Adipocyte (in vitro differentiated cells): ENCODE measurements around the gene MEMO1.
"Not testable (repeated sequence)": the region's sequence is repeated elsewhere in the genome, so short reads cannot be mapped to it uniquely, and the experiment has no call there.

Experiments
- DNase-seq: peaks from one replicate; pipeline ENCODE4 v3.0.0-alpha.2; 2015; ENCODE audit warnings: low read depth
- H3K27me3 ChIP-seq: replicated peaks from 2 replicates; pipeline ENCODE4 v1.7.0; 2013; ENCODE audit warnings: mild to moderate bottlenecking, low read length, moderate library complexity; ENCODE audit not compliant: control insufficient read depth, insufficient read depth
- H3K36me3 ChIP-seq: 2 replicates; pipeline ENCODE4 v1.7.0; 2013; ENCODE audit warnings: low read length, mild to moderate bottlenecking, moderate library complexity; ENCODE audit not compliant: control insufficient read depth, insufficient read depth, severe bottlenecking
- H3K4me1 ChIP-seq: 2 replicates; pipeline ENCODE4 v1.7.0; 2013; ENCODE audit warnings: mild to moderate bottlenecking, low read length, moderate library complexity; ENCODE audit not compliant: control insufficient read depth, insufficient read depth
- H3K4me3 ChIP-seq: 2 replicates; pipeline ENCODE4 v1.7.0; 2013; ENCODE audit warnings: mild to moderate bottlenecking, low read length, moderate library complexity
- H3K9ac ChIP-seq: 2 replicates; pipeline ENCODE4 v1.7.0; 2013; ENCODE audit warnings: mild to moderate bottlenecking, low read length, moderate library complexity
- H3K9me3 ChIP-seq: 2 replicates; pipeline ENCODE4 v1.7.0; 2013; ENCODE audit warnings: mild to moderate bottlenecking, low read length, moderate library complexity; ENCODE audit not compliant: control insufficient read depth

Gene MEMO1

DNA sequence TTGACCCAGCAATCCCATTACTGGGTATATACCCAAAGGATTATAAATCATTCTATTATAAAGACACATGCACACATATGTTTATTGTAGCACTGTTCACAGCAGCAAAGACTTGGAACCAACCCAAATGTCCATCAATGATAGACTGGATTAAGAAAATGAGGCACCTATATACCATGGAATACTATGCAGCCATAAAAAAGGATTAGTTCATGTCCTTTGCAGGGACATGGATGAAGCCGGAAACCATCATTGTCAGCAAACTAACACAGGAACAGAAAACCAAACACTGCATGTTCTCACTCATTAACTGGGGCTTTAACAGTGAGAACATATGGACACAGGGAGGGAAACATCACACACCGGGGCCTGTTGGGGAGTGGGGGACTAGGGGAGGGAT is 110.7 kb downstream of the MEMO1 start:
- not testable (repeated sequence) for H3K27me3 ChIP-seq, H3K9me3 ChIP-seq, H3K9ac ChIP-seq, H3K4me1 ChIP-seq, H3K4me3 ChIP-seq, DNase-seq
- peaks cover 19% of the 10 kb centered on the region for H3K36me3 ChIP-seq

- not testable (repeated sequence) for DNase-seq, H3K27me3 ChIP-seq, H3K4me1 ChIP-seq, H3K4me3 ChIP-seq, H3K9me3 ChIP-seq, H3K9ac ChIP-seq
- H3K36me3 ChIP-seq = peaks cover 19% of the 10 kb centered on the region
Observed at GRCh38 chr2:31898346-31898745, 112.5 kb downstream of the MEMO1 start.

DNA sequence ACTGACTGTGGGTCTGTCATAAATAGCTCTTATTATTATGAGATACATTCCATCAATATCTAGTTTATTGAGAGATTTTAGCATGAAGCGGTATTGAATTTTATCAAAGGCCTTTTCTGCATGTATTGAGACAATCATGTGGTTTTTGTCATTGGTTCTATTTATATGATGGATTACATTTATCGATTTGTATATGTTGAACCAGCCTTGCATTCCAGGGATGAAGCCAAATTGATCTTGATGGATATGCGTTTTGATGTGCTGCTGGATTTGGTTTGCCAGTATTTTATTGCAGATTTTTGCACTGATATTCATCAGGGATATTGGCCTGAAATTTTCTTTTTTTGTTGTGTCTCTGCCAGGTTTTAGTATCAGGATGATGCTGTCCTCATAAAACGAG is 113.5 kb downstream of the MEMO1 start:
- H3K27me3 ChIP-seq, H3K9ac ChIP-seq, H3K9me3 ChIP-seq, H3K4me3 ChIP-seq, H3K4me1 ChIP-seq, DNase-seq: not testable (repeated sequence)
- peaks cover 18% of the 10 kb centered on the region for H3K36me3 ChIP-seq

DNA sequence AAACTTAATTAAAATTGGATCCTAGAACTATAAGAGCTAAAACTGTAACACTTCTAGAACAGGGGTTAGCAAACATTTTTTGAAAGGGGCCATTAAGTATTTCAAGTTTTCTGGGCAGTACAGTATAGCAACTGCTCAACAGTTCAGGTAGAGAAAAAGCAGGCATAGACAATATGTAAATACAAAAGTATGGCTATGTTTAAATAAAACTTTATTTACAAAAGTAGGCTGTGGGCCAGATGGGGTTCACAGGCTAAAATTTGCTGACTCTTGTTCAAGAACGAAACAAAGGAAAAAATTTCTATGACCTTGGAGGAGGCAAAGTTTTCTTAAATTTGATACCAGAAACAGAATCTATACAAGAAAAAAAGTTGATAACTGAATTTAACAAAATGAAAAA is 114.5 kb downstream of the MEMO1 start:
- peaks cover 7% of the 10 kb centered on the region for H3K9me3 ChIP-seq
- H3K27me3 ChIP-seq = no peaks in the 10 kb centered on the region
- H3K4me3 ChIP-seq = no peak overlapping the region
- H3K36me3 ChIP-seq = peaks cover 16% of the 10 kb centered on the region
- H3K4me1 ChIP-seq = no peaks in the 10 kb centered on the region
- no peak for DNase-seq
- H3K9ac ChIP-seq = no peak overlapping the region

DNA sequence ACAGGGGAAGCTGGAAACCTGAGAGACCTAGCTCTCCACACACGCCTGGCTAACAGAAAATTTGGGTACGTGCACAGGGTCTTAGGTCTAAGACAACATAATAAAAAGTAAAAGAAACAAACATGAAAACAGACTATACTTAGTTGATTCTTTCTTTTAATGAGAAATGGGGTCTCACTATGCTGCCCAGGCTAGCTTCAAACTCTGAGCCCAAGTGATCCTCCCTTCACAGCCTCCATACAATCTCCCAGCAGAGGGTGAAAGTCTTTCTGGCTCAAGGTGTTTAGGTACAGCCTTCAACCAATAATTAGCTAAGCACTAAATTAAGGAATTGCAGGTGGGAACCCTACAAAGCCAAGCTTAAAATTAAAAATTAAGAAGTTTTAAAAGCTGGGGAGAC is 116.2 kb downstream of the MEMO1 start:
- no peaks in the 10 kb centered on the region for H3K27me3 ChIP-seq
- no peak overlapping the region for H3K4me3 ChIP-seq
- H3K9me3 ChIP-seq = peaks cover 7% of the 10 kb centered on the region
- H3K36me3 ChIP-seq = peaks cover 20% of the 10 kb centered on the region
- DNase-seq = no peak
- H3K4me1 ChIP-seq = no peaks in the 10 kb centered on the region
- no peak overlapping the region for H3K9ac ChIP-seq

DNA sequence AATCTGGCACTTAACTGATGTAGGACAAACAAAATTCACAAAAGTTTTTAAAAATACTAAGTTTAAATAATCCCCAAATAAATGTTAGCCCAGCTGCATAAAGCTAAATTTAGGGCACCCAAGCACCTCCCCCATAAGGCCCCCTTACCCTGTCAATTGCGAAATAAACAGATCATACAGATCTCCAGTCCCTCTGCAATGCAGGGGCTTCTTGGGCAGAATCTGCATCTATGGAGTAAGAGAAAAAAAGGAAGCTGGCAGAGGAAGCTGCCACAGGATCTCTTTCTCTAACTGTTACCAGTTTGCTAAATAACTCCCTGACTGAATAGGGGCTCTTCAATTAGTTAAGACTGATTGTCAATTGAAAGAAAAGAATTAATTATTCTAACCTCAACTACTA is 117.7 kb downstream of the MEMO1 start:
- Histone ChIP-seq H3K4me1 (no peaks in the 10 kb centered on the region), H3K9ac (no peak overlapping the region), H3K9me3 (peaks cover 7% of the 10 kb centered on the region), H3K4me3 (no peak overlapping the region), H3K27me3 (no peaks in the 10 kb centered on the region), H3K36me3 (peaks cover 13% of the 10 kb centered on the region)
- peak; percentile 23 for DNase-seq

GRCh38 chr2:31889044-31889443 is 121.8 kb downstream of the MEMO1 start:
- Histone ChIP-seq H3K36me3 (peaks cover 14% of the 10 kb centered on the region), H3K4me3 (no peak overlapping the region), H3K9me3 (no peaks in the 10 kb centered on the region), H3K9ac (no peak overlapping the region), H3K27me3 (no peaks in the 10 kb centered on the region), H3K4me1 (no peaks in the 10 kb centered on the region)
- peak; percentile 30 for DNase-seq

DNA sequence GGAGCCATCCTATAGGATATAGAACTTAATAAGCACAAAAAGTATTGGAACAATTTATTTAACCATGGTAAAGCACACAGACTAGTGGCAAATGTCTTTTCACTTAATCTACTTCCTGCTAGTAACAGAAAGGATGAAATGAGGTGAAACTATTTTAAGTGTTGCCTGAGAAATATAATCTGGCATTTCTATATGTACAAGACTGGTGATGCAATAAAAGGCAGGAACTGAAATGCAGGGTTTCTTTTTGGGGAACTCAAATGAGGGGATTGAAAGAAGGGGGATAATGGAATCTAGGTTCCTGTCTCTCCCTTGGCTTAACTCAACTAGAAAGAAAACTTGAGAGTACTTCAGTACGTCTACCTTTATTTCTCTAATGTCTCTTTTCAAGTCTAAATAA is 122.3 kb downstream of the MEMO1 start:
- no peak overlapping the region for H3K9ac ChIP-seq
- DNase-seq = peak; percentile 41
- H3K27me3 ChIP-seq = no peaks in the 10 kb centered on the region
- no peaks in the 10 kb centered on the region for H3K4me1 ChIP-seq
- no peaks in the 10 kb centered on the region for H3K9me3 ChIP-seq
- H3K36me3 ChIP-seq = peaks cover 14% of the 10 kb centered on the region
- H3K4me3 ChIP-seq = no peak overlapping the region

DNA sequence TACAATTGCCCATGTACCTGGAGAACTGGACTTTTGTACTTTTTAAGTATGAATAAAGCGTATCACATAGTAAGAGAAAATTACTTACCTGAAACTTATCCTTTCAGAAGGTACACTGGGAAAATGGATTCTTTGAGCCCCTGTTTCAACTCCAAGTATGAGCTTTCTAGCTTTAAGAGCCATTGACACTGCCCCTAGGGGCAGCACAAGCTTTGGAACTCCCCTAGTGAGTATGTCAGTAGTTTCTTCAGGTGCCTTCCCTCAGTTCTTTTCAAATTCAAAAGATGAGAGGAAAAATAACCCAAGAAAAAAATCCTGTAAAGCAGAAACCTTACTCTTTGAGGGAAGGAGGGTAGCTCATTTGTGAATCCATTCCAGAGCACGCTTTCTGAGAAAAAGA is 124.1 kb downstream of the MEMO1 start:
- H3K9ac ChIP-seq = no peak overlapping the region
- H3K36me3 ChIP-seq = peaks cover 12% of the 10 kb centered on the region
- DNase-seq = no peak
- no peaks in the 10 kb centered on the region for H3K4me1 ChIP-seq
- H3K9me3 ChIP-seq = no peaks in the 10 kb centered on the region
- H3K4me3 ChIP-seq = no peak overlapping the region
- no peaks in the 10 kb centered on the region for H3K27me3 ChIP-seq

DNA sequence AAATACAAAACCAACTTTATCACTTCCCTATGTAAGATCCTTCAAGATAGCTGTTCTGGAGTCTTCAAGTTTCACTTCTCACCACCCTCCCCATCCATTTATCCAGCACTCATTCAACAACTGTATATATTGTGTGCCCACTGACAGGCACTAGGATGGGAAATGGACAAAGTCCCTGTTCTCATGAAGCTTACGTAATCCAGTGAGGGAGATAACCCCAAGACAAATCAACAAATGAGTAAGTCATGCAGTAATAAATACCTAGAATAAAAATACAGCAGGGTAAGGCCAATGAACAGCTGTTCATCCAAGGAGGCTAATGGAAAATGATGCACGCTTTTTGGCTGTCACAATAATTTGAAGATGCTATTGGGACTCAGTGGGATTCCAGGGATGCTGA is 133.8 kb downstream of the MEMO1 start:
- no peaks in the 10 kb centered on the region for H3K27me3 ChIP-seq
- no peaks in the 10 kb centered on the region for H3K4me1 ChIP-seq
- no peak for DNase-seq
- no peak overlapping the region for H3K9ac ChIP-seq
- H3K36me3 ChIP-seq = peaks cover 5% of the 10 kb centered on the region
- H3K4me3 ChIP-seq = no peak overlapping the region
- H3K9me3 ChIP-seq = no peaks in the 10 kb centered on the region

DNA sequence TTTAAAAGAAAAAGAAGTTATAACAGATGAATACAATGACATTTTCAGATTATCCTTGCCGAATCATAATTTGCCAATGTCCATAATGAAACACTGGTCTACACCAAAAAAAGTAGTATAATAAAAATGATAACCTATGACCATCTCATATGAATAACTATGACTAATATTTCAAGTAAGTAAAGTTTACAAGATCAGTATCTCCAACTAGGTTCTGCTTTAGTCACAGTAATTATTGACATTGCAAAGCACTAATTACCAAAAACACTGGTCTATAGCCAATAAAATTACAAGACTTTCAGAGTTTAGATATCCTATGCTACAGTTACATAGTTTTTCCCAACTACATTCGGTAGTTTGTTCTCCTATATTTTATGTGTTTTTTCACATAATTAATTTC is 136.7 kb downstream of the MEMO1 start:
- H3K4me1 ChIP-seq = no peaks in the 10 kb centered on the region
- peaks cover 5% of the 10 kb centered on the region for H3K36me3 ChIP-seq
- no peak overlapping the region for H3K4me3 ChIP-seq
- DNase-seq = no peak
- no peaks in the 10 kb centered on the region for H3K9me3 ChIP-seq
- H3K9ac ChIP-seq = no peak overlapping the region
- H3K27me3 ChIP-seq = no peaks in the 10 kb centered on the region

DNA sequence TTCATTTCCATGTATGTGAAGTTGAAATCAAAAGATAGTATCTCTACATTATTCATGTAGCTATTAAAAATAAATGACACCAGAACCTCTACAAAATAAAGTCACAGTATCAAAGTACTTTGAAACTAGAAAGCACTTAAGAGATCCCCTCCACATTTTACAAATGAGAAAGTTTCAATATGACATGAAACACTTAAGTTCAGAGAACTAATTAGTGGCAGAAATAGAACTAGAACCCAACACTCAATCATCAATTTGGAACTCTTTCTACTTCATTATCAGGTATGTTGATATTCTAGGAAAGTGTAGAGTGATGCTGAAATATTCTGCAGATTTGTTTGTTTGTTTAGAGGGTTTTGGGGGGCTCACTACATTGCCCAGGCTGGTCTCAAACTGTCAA is 145.6 kb downstream of the MEMO1 start:
- Histone ChIP-seq H3K36me3 (peaks cover 12% of the 10 kb centered on the region), H3K4me3 (no peak overlapping the region), H3K9ac (no peak overlapping the region), H3K27me3 (no peaks in the 10 kb centered on the region), H3K4me1 (no peaks in the 10 kb centered on the region), H3K9me3 (no peaks in the 10 kb centered on the region)
- no peak for DNase-seq
